Kasumi-1 (cell line): ENCODE measurements around the gene TMEM132E.

Experiments used
- DNase-seq, 2 experiments: peaks; one replicate each; lab custom pipeline; 2025; lab: John Stamatoyannopoulos, UW

The TMEM132E gene

GRCh38 chr17:34665150-34665806 is 85.9 kb downstream of the TMEM132E start:
- no peak for DNase-seq

- DNase-seq = no peak
Observed at GRCh38 chr17:34665819-34666763, 86.7 kb downstream of the TMEM132E start.

GRCh38 chr17:34667656-34668055 is 88.3 kb downstream of the TMEM132E start:
- DNase-seq = no peak

GRCh38 chr17:34668206-34668605 is 88.8 kb downstream of the TMEM132E start:
- no peak for DNase-seq

- no peak for DNase-seq
Observed at GRCh38 chr17:34669511-34669910, 90.1 kb downstream of the TMEM132E start.

- DNase-seq = no peak
Observed at GRCh38 chr17:34670618-34671017, 91.2 kb downstream of the TMEM132E start.

- DNase-seq = no peak
Observed at GRCh38 chr17:34671191-34671590, 91.8 kb downstream of the TMEM132E start.

GRCh38 chr17:34672176-34672785 is 92.9 kb downstream of the TMEM132E start:
- no peak for DNase-seq

GRCh38 chr17:34673516-34673915 is 94.1 kb downstream of the TMEM132E start:
- no peak for DNase-seq

- no peak for DNase-seq
Observed at GRCh38 chr17:34673995-34674890, 94.9 kb downstream of the TMEM132E start.

- DNase-seq = no peak
Observed at GRCh38 chr17:34675143-34675542, 95.8 kb downstream of the TMEM132E start.

- DNase-seq = no peak
Observed at GRCh38 chr17:34675605-34676004, 96.2 kb downstream of the TMEM132E start.

GRCh38 chr17:34680151-34680550 is 100.8 kb downstream of the TMEM132E start:
- DNase-seq = no peak

GRCh38 chr17:34682305-34682704 is 102.9 kb downstream of the TMEM132E start:
- DNase-seq = no peak

GRCh38 chr17:34683390-34683789 is 104.0 kb downstream of the TMEM132E start:
- no peak for DNase-seq
